HK-2 (cell line): ENCODE data around the gene SLC12A7.
A peak's percentile ranks its signal among the peaks of the same experiment; 100 is the strongest.
"Not testable (repeated sequence)": the region's sequence is repeated elsewhere in the genome, so short reads cannot be mapped to it uniquely, and the experiment has no call there.

Source experiments
- DNase-seq: peaks from one replicate; pipeline ENCODE4 v3.0.0-alpha.2; 2018; ENCODE audit not compliant: unreplicated experiment

Gene SLC12A7

GRCh38 chr5:1095990-1096363 lies 15.9 kb downstream of the SLC12A7 start:
- DNase-seq, result no peak

- no peak for DNase-seq
Measured at GRCh38 chr5:1095302-1095989, 16.4 kb downstream of the SLC12A7 start.

GRCh38 chr5:1094670-1095190 lies 17.1 kb downstream of the SLC12A7 start:
- DNase-seq, result no peak

- no peak for DNase-seq
Measured at GRCh38 chr5:1093361-1093760, 18.5 kb downstream of the SLC12A7 start.

GRCh38 chr5:1092122-1092521 lies 19.7 kb downstream of the SLC12A7 start:
- no peak for DNase-seq

GRCh38 chr5:1091632-1092031 lies 20.2 kb downstream of the SLC12A7 start:
- no peak for DNase-seq

GRCh38 chr5:1090538-1090937 lies 21.3 kb downstream of the SLC12A7 start:
- peak; percentile 57 for DNase-seq

GRCh38 chr5:1089621-1090040 lies 22.2 kb downstream of the SLC12A7 start:
- no peak for DNase-seq

- no peak for DNase-seq
Measured at GRCh38 chr5:1089146-1089545, 22.7 kb downstream of the SLC12A7 start.

- DNase-seq, result no peak
Measured at GRCh38 chr5:1088726-1089125, 23.1 kb downstream of the SLC12A7 start.

GRCh38 chr5:1088031-1088430 lies 23.8 kb downstream of the SLC12A7 start:
- no peak for DNase-seq

- DNase-seq, result no peak
Measured at GRCh38 chr5:1087428-1087827, 24.4 kb downstream of the SLC12A7 start.

- no peak for DNase-seq
Measured at GRCh38 chr5:1086871-1087270, 25.0 kb downstream of the SLC12A7 start.

- DNase-seq, result no peak
Measured at GRCh38 chr5:1086137-1086536, 25.7 kb downstream of the SLC12A7 start.

- no peak for DNase-seq
Measured at GRCh38 chr5:1085391-1085790, 26.5 kb downstream of the SLC12A7 start.

- no peak for DNase-seq
Measured at GRCh38 chr5:1083823-1084605, 27.8 kb downstream of the SLC12A7 start.

GRCh38 chr5:1083026-1083425 lies 28.8 kb downstream of the SLC12A7 start:
- DNase-seq, result not testable (repeated sequence)

GRCh38 chr5:1081519-1081918 lies 30.3 kb downstream of the SLC12A7 start:
- DNase-seq, result no peak

- DNase-seq, result no peak
Measured at GRCh38 chr5:1080432-1080831, 31.4 kb downstream of the SLC12A7 start.

GRCh38 chr5:1079961-1080360 lies 31.9 kb downstream of the SLC12A7 start:
- DNase-seq, result no peak

GRCh38 chr5:1079486-1079885 lies 32.4 kb downstream of the SLC12A7 start:
- DNase-seq, result no peak

- no peak for DNase-seq
Measured at GRCh38 chr5:1078851-1079250, 33.0 kb downstream of the SLC12A7 start.

- DNase-seq, result no peak
Measured at GRCh38 chr5:1078206-1078605, 33.7 kb downstream of the SLC12A7 start.
